DMS 273 treated with DMSO at 0.1 percent for 48 hours (cell line): ENCODE measurements around the gene TOP2B.
A peak's percentile ranks its signal among the peaks of the same experiment; 100 is the strongest.

Experiments
- DNase-seq: peaks from one replicate; lab custom pipeline; 2025; lab: John Stamatoyannopoulos, UW

The TOP2B gene, protein sequence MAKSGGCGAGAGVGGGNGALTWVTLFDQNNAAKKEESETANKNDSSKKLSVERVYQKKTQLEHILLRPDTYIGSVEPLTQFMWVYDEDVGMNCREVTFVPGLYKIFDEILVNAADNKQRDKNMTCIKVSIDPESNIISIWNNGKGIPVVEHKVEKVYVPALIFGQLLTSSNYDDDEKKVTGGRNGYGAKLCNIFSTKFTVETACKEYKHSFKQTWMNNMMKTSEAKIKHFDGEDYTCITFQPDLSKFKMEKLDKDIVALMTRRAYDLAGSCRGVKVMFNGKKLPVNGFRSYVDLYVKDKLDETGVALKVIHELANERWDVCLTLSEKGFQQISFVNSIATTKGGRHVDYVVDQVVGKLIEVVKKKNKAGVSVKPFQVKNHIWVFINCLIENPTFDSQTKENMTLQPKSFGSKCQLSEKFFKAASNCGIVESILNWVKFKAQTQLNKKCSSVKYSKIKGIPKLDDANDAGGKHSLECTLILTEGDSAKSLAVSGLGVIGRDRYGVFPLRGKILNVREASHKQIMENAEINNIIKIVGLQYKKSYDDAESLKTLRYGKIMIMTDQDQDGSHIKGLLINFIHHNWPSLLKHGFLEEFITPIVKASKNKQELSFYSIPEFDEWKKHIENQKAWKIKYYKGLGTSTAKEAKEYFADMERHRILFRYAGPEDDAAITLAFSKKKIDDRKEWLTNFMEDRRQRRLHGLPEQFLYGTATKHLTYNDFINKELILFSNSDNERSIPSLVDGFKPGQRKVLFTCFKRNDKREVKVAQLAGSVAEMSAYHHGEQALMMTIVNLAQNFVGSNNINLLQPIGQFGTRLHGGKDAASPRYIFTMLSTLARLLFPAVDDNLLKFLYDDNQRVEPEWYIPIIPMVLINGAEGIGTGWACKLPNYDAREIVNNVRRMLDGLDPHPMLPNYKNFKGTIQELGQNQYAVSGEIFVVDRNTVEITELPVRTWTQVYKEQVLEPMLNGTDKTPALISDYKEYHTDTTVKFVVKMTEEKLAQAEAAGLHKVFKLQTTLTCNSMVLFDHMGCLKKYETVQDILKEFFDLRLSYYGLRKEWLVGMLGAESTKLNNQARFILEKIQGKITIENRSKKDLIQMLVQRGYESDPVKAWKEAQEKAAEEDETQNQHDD (N-terminal part only)

GRCh38 chr3:25664812-25665314, at the start of gene TOP2B:
TSS of gene TOP2B (minus strand) at chr3:25664907. CDS start at chr3:25664297, 610 bp downstream.
- DNase-seq: peak; percentile 83

DNA sequence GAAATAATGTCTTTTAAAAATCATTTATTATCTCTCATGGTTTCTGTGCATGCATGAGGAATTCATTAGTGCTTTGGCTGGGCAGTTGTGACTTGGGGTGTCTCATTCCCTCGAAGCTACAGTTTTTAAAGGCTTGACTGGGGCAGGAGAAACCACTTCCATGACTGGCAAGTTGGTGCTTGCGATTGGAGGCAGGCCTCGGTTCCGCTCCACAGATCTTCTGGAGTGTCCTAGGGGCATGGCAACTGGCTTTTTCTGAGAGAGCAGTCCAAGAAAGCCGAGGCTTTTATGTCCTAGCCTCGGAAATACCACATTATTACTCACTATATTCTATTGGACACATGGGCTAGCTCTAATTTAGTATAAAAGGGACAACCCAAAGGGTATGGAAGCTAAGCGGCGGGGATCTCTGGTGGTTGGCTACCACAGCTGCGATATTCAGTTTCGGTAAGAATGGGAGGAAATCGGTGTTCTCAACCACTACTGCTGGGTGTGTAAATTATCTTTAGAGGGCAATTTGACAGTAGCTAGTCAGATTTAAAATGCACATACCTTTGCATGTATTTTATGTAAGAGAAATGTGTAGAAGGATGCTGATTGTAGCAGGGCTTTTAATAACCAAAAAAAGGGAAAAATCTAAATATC, 48.8 kb upstream of the TOP2B start:
- DNase-seq: no peak

GRCh38 chr3:25711090-25711489, 46.4 kb upstream of the TOP2B start:
- no peak for DNase-seq

DNA sequence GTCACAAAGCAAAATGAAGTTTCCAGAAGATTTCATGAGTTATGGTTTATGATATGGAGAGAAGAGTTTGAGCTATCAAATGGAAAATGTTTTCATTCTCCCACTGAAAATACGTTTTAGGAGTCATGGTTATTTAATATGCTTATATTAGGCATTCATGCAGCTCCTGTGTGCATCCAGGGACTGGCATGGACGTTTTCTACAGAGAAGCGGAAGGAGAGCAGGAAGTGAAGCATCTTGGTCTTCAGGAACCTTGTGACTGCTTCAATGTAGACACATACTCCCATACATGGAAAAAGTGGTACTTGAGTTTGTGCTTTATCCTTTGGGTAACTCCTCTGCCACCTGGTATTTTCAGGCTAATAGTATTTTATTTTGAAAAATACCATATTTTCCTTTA, 43.3 kb upstream of the TOP2B start:
- DNase-seq: no peak

DNA sequence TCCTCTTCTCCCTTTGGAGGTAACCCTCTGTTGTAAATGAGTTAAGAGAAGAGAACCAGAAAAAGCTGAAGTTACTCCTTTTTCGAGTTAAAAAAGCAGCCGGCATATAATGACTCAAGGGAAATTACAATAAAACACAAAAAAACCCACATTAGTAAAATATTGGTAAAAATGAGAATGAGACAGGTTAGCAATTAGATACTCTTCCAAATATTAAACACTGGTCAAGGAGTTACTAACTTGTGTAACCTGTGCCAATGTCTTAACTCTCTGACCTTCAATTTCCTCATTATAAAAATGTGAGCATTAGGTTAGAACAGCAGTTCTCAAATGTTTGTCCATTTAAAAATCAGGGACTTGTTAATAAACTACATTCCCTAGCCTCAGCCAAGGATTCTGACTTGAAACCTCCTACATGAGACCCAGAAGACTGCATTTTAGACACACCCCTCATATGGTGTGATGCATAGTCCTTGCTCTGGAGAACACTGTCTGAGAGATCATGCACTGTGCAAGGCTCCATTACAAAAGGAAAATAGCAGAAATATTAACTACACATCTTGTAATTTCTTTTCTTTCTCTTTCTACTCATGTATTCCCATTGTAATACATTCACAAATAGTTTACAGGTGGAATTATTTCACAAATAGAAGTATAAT, 42.7 kb upstream of the TOP2B start:
- DNase-seq: no peak

DNA sequence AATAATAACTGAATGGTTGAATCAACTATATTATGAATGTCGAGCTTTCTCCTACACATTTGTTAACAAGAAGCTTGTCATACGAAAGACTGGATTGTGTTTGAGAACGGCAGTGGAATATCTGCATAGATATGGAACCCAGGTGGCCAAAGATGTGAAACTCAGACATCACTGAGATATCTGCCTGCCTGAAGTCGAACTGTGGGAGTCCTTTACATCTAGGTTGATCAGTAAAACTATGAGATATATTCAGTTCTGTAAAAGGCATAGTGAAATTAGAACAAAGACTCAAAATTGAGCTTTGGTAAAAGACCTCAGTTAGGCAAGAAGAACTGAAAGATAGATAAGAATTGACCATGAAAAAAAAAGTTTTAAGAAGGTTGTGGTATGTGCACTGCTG, 41.5 kb upstream of the TOP2B start:
- DNase-seq: no peak

DNA sequence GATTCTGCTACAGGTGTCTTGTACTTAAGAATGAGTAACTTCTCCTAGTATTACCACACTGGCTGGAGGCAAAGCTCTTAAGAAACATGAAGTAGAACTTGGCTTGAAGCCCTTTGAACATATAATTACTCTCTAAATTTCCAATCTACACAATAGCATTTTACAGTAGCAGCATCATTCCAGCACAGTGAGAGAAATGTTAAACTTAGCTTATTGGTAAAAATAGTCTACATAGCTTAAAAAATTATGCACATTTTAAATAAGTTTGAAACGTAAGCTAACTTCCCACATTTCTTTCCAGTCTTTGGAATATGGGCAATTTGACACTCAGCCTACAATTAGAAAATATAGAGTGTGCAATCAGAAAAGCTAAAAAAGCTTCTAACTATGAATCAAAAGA, 32.8 kb upstream of the TOP2B start:
- no peak for DNase-seq

GRCh38 chr3:25695731-25696420, 31.2 kb upstream of the TOP2B start:
- no peak for DNase-seq

- DNase-seq: no peak
These were observed 28.5 kb upstream of the TOP2B start for GRCh38 chr3:25693238-25693637.

DNA sequence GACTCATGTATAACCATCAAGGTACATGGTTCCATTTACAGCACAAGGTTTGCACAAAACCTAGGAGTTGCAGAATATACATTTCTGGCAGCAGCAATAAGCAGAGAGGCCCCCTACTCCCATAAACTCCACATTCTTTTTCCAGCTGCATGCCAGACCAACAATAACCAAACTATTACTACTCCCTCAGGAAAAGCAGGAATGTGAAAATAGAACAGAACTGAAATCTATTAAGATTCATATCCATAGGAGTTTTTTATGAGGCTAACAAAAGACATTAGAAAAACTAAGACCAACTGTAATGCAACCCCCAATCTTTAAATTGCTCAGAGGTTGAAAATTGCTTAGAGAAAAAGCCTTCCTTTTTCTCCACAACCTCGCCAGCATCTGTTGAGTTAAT, 27.6 kb upstream of the TOP2B start:
- no peak for DNase-seq

GRCh38 chr3:25690768-25691533, 26.2 kb upstream of the TOP2B start:
- no peak for DNase-seq

- DNase-seq: no peak
These were observed 24.5 kb upstream of the TOP2B start for GRCh38 chr3:25689226-25689625.

GRCh38 chr3:25687742-25688141, 23.0 kb upstream of the TOP2B start:
- no peak for DNase-seq

GRCh38 chr3:25686766-25687165, 22.1 kb upstream of the TOP2B start:
- DNase-seq: no peak

DNA sequence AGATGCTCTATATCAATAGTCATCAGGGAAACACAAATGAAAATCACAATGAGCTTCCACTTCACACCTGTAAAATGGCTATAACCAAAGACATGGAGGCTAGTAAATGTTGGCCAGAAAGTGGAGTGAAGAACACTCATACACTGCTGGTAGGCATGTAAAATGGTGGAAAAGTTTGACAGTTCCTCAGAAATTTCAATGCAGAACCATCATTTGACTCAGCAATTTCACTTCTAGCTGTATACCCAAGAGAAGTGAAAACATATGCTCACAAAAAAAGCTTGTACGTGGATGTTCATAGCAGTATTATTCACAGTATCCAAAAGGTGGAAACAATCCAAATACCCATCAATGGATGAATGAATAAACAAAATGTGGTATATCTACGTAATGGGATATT, 19.2 kb upstream of the TOP2B start:
- no peak for DNase-seq

DNA sequence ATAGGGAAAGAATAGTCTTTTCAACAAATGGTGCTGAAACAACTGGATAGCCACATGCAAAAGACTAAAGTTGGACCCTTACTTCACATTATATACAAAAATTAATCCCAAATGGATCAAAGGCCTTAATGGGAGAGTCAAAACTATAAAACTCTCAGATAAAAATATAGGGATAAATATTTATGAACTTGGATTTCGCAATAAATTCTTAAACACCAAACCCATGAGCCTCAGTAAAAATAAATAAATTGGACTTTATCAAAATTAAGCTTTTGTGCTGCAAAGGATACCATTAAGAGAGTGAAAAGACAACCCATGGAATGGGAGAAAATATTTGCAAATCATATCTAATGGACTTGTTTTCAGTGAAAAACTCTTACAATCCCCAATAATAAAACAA, 18.7 kb upstream of the TOP2B start:
- no peak for DNase-seq

DNA sequence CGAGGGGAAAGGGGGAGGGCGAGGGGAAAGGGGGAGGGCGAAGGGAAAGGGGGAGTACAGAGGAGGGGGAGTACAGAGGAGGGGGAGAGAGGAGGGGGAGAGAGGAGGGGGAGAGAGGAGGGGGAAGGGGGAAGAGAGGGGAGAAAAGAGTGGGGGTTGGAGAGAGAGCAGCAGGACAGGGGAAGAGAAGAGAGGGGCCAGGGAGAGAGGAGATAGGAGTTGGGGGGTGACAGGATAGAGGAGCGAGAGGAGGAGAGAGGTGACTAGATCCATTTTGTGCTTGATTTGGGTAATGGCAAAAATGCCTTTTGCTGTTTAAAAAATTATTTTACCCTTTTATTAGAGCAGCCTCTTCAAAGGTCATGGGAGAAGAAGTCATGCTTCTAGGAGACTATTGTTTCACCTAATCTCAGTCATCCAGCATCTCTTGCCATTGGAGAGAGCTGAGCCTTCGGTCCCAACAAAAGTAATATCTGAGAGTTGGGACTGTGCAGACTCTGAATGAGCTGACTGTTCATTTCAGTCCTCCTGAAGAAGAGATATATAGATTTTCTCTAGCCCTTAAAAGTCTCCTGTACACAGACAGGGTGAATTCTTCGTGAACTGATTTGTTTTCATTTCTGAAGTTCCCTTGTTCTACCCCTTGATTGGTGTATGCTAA, 15.1 kb upstream of the TOP2B start:
- no peak for DNase-seq

- no peak for DNase-seq
These were observed 14.5 kb upstream of the TOP2B start for GRCh38 chr3:25679166-25679565.

- no peak for DNase-seq
These were observed 13.9 kb upstream of the TOP2B start for GRCh38 chr3:25678581-25678980.
